HepG2 (cell line): ENCODE data around the gene SH2D3A. TPM values are rescaled to one million over a fixed set of nuclear protein-coding genes. Genes with fewer than 3 reads are reported as not detected.

Experiments used
- NFYB ChIP-seq: sonication (generic); formaldehyde crosslinking; IDR thresholded peaks from 2 replicates; pipeline ENCODE4 v1.4.0; 2020; ENCODE audit warnings: missing genetic modification reagents
- THAP11 ChIP-seq: IDR thresholded peaks from 2 replicates; pipeline ENCODE4 v1.6.1; 2016; ENCODE audit warnings: missing biosample characterization, missing genetic modification reagents
- ZNF570 ChIP-seq: sonication (generic); formaldehyde crosslinking; IDR thresholded peaks from 2 replicates; pipeline ENCODE4 v1.4.0; 2020; ENCODE audit warnings: mild to moderate bottlenecking, missing genetic modification reagents, borderline replicate concordance
- polyA plus RNA-seq, 8 experiments: library from polyadenylated mRNA; depleted of rRNA in 3 of 8; stranded (reverse) in 7 of 8; unstranded in 1 of 8; fragments of >200 nt; fragmentation: Illumina TruSeq in 4 of 8; extraction: Trizol in 4 of 8; gene quantifications; 2 replicates each; pipeline versions ENCODE4 v1.2.1 to v1.2.3, GENCODE V29; 2011 to 2016; ENCODE audit warnings: low read depth in 4 of 8, missing spikeins in 1 of 8, mixed read lengths in 1 of 8; ENCODE audit not compliant: insufficient read depth in 1 of 8
- total RNA-seq, 5 experiments: library from RNA; depleted of rRNA; stranded (reverse); fragments of >200 nt; fragmentation: Illumina TruSeq; extraction: Trizol; gene quantifications; 2 replicates each; pipeline ENCODE4 v1.2.3, GENCODE V29; 2016; ENCODE audit warnings: low read depth in 1 of 5
- TF ChIP-seq, protein P1 (sequence below): sonication (generic); formaldehyde crosslinking; IDR thresholded peaks from 2 replicates; pipeline ENCODE4 v1.4.0; 2020; ENCODE audit warnings: mild to moderate bottlenecking, missing genetic modification reagents
- TF ChIP-seq, protein P2 (sequence below), 2 experiments: sonication (generic) in 1 of 2; formaldehyde crosslinking in 1 of 2; IDR thresholded peaks; 2 replicates each; pipeline versions ENCODE4 v1.5.1 to v1.6.1; 2011 to 2020; ENCODE audit warnings: borderline replicate concordance in 1 of 2, low read depth in 1 of 2, low read length in 1 of 2, mild to moderate bottlenecking in 1 of 2, missing genetic modification reagents in 1 of 2, moderate library complexity in 1 of 2

The SH2D3A gene
- total and polyA plus RNA-seq, 2 of the 13 experiments (the other 11 are each of a cell fraction or from before 2014, with no cell fraction given), result 1.0 to 2.2 TPM

DNA sequence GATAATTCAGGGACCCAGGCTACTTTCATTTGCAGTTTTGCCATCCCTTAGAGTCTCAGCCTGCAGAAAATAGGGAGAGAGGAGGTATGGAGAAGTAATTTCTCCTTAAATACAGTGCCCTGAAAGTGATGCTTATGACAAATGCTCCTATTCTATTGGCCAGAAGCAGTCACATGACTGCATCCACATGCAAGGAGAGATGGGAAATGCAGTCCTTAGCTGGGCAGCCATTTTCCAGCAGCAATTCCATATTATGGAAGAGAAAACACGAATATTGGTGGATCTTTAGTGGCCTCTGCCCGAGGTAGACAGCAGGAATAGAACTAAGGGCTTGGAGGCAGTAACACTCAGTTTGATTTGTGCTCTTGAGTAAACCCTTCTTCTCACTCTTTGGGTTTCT lies 44.7 kb upstream of the SH2D3A start (continued):
- TF ChIP-seq, protein P1, sequence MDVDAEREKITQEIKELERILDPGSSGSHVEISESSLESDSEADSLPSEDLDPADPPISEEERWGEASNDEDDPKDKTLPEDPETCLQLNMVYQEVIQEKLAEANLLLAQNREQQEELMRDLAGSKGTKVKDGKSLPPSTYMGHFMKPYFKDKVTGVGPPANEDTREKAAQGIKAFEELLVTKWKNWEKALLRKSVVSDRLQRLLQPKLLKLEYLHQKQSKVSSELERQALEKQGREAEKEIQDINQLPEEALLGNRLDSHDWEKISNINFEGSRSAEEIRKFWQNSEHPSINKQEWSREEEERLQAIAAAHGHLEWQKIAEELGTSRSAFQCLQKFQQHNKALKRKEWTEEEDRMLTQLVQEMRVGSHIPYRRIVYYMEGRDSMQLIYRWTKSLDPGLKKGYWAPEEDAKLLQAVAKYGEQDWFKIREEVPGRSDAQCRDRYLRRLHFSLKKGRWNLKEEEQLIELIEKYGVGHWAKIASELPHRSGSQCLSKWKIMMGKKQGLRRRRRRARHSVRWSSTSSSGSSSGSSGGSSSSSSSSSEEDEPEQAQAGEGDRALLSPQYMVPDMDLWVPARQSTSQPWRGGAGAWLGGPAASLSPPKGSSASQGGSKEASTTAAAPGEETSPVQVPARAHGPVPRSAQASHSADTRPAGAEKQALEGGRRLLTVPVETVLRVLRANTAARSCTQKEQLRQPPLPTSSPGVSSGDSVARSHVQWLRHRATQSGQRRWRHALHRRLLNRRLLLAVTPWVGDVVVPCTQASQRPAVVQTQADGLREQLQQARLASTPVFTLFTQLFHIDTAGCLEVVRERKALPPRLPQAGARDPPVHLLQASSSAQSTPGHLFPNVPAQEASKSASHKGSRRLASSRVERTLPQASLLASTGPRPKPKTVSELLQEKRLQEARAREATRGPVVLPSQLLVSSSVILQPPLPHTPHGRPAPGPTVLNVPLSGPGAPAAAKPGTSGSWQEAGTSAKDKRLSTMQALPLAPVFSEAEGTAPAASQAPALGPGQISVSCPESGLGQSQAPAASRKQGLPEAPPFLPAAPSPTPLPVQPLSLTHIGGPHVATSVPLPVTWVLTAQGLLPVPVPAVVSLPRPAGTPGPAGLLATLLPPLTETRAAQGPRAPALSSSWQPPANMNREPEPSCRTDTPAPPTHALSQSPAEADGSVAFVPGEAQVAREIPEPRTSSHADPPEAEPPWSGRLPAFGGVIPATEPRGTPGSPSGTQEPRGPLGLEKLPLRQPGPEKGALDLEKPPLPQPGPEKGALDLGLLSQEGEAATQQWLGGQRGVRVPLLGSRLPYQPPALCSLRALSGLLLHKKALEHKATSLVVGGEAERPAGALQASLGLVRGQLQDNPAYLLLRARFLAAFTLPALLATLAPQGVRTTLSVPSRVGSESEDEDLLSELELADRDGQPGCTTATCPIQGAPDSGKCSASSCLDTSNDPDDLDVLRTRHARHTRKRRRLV (CRISPR knock-in tag), result no peak
- TF ChIP-seq NFYB (CRISPR knock-in tag) (peak; percentile 55), ZNF570 (CRISPR knock-in tag) (no peak), THAP11 (CRISPR knock-in tag) (peak; percentile 94)
- TF ChIP-seq, protein P2, sequence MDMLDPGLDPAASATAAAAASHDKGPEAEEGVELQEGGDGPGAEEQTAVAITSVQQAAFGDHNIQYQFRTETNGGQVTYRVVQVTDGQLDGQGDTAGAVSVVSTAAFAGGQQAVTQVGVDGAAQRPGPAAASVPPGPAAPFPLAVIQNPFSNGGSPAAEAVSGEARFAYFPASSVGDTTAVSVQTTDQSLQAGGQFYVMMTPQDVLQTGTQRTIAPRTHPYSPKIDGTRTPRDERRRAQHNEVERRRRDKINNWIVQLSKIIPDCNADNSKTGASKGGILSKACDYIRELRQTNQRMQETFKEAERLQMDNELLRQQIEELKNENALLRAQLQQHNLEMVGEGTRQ (IDR thresholded peaks at IDR 0.05; ENCODE audit: low read depth, low read length), result peak; percentile 57
- TF ChIP-seq, protein P2 (CRISPR knock-in tag; IDR thresholded peaks at IDR 0.05; ENCODE audit: borderline replicate concordance), result peak; percentile 77; the same call in 1 of the 2 replicates
- TF ChIP-seq, all 625 proteins: peak for 7
